Placental epithelial cell (primary cell): ENCODE results near the gene ZC3H12D. TPM values are rescaled to one million over a fixed set of nuclear protein-coding genes. Genes with fewer than 3 reads are reported as not detected.

ENCODE experiments used
- small RNA-seq: library from RNA; depleted of rRNA; stranded (forward); fragments of <200 nt; gene quantifications from one replicate; pipeline ENCODE3, GENCODE V24; 2012
- total RNA-seq: library from RNA; depleted of rRNA; stranded (reverse); fragments of >200 nt; gene quantifications from 2 replicates; pipeline ENCODE4 v1.2.3, GENCODE V29; 2012

The ZC3H12D gene
- total RNA-seq: 0.39 and 0.43 TPM in 2 replicates

GRCh38 chr6:149484733-149485700 lies at the start of gene ZC3H12D:
ZC3H12D (minus strand) TSS chr6:149485014; CDS start chr6:149474543, 10,471 bp downstream.

DNA sequence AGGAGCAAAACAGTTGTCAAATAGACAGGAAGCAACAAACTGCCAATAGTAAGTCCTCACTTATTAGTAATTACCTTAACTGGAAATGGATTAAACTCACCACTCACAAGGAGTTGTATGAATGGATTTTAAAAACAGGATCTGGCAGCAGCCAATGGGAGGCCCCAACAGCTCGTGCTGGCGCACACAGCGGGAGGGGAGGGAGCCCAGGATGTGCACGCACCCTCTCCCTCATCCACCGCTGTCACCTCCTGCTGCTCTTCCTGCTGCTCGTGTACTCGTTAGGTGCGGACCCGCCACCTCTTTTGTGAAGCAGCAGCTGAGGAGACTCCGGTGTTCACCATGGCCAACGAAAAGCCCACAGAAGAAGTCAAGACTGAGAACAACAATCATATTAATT lies 84.8 kb downstream of the ZC3H12D start, which contains the start of gene SUMO4:
SUMO4 (plus strand) TSS at position 213 of the 400 bp plus-strand sequence; CDS start at position 343, 130 bp downstream.

Small RNA genes within 50 kb of the gene (small RNA-seq; reads per million reads assigned to genes)
- gene RNU7-3P: 0.72 reads per million, percentile 43 among the genes with 10 or more reads in this experiment

Other genes with a start within 250 kb of the ZC3H12D start
- 24.7 and 26.5 TPM in 2 replicates for gene TAB2, start 167.3 kb downstream of the ZC3H12D start, total RNA-seq
- 2.7 and 4.7 TPM in 2 replicates for gene SUMO4, start 84.8 kb downstream of the ZC3H12D start, total RNA-seq
- gene PPIL4, start 61.0 kb upstream of the ZC3H12D start, total RNA-seq: 22.4 and 25.9 TPM in 2 replicates
- 23.0 and 27.1 TPM in 2 replicates for gene GINM1, start 81.4 kb upstream of the ZC3H12D start, total RNA-seq
- 15.1 and 16.5 TPM in 2 replicates for gene KATNA1, start 163.7 kb upstream of the ZC3H12D start, total RNA-seq
- gene LATS1, start 233.1 kb upstream of the ZC3H12D start, total RNA-seq: 19.6 and 23.7 TPM in 2 replicates